SK-MEL-5 (cell line): ENCODE results near the gene NT5E. TPM values are rescaled to one million over a fixed set of nuclear protein-coding genes. Genes with fewer than 3 reads are reported as not detected.
"Not testable (repeated sequence)": the region's sequence is repeated elsewhere in the genome, so short reads cannot be mapped to it uniquely, and the experiment has no call there.

ENCODE experiments used
- DNase-seq: peaks from one replicate; pipeline ENCODE4 v3.0.0-alpha.2; 2016; ENCODE audit warnings: low read depth, low spot score
- in situ Hi-C: cut with HindIII; loops from 2 replicates; pipeline ENCODE4 v1.10.0; 2016; ENCODE audit warnings: low sequenced_read_pairs, high pct_unique_total_duplicates, low pct_unique_long_range_greater_than_20kb
- total RNA-seq: library from RNA; depleted of rRNA; stranded (reverse); fragments of >200 nt; shearing (Covaris generic); gene quantifications from 2 replicates; pipeline ENCODE4 v1.2.3, GENCODE V29; 2014; rRNA removed

NT5E gene
- total RNA-seq, 1 experiment from 2014 or later = 15.2 TPM

- DNase-seq = no peak
- in situ Hi-C loops = no loop called here
Observed at GRCh38 chr6:85506441-85507093, 56.7 kb downstream of the NT5E start.

DNA sequence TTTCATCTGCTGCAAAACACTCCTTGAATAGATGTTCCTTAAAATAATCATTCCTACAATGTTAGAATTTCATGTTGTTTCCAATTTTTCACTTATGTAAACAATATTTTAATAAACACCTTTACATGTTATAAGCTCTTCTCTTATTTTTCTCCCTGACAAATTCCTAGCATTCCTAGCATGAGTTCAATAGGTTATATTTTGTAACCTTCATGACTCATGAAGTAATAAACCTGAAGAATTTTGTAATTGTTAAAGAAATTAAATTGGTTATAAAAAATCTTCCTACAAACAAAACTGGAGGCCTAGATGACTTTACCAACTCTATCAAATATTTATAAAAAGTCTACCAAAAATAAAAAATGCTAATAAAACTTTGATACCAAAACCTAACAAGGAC is 66.3 kb downstream of the NT5E start:
- DNase-seq = no peak
- in situ Hi-C loops = no loop called here

- DNase-seq, in situ Hi-C loops: not testable (repeated sequence)
Observed at GRCh38 chr6:85524281-85524680, 74.4 kb downstream of the NT5E start.

DNA sequence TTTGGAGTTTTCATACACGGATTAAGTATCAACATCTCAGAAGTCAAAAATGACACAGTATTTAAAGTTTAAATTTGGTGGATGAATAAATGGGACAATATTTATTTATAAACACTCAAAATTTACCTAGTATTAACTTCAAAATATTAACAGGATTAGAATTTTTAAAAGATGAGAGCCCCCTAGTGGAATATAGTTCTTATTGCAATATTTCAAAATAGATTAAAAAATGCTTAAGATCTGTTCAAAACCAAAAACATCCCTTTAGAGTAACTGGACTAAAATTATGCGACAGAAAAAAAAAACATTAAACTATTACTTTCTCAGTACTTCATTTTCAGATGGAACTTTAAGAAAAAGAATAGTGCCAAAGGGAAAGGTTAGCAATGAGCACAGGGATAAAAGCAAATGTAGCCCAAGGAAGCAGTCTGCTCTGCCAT is 87.2 kb downstream of the NT5E start:
- peak; percentile 23 for DNase-seq
- in situ Hi-C loops = no loop called here

- no peak for DNase-seq
- in situ Hi-C loops = no loop called here
Observed at GRCh38 chr6:85544776-85545175, 94.9 kb downstream of the NT5E start.

Other genes starting within 250 kb of the NT5E start
- 80.6 and 87.1 TPM in 2 replicates for gene SNX14, start 143.8 kb downstream of the NT5E start, total RNA-seq
- 67.5 and 68.1 TPM in 2 replicates for gene SYNCRIP, start 192.8 kb downstream of the NT5E start, total RNA-seq